Gastrocnemius medialis (tissue), 4 donors: ENCODE measurements around the gene LMTK2. TPM values are rescaled to one million over a fixed set of nuclear protein-coding genes. Genes with fewer than 3 reads are reported as not detected.

ENCODE experiments used
- ATAC-seq, 2 donors: fragments of 150-250 bp; one replicate each; pipeline ENCODE4 v1.9.1; 2016
- DNase-seq, 2 donors: peaks; one replicate each; pipeline ENCODE4 v3.0.0-alpha.2; 2019
- H3K27ac ChIP-seq, 4 donors: fragments of 200-600 bp; sonication (generic); 1 replicate in 1 of 4; 2 replicates in 3 of 4; pipeline ENCODE4 v1.5.1; 2016 to 2018; ENCODE audit warnings: mild to moderate bottlenecking in 2 of 4, moderate library complexity in 1 of 4
- H3K27me3 ChIP-seq, 3 donors: fragments of 200-600 bp; sonication (generic) in 2 of 3; 1 replicate in 1 of 3; 2 replicates in 2 of 3; pipeline versions ENCODE4 v1.5.1 to v1.6.0; 2016 to 2019; ENCODE audit warnings: mild to moderate bottlenecking in 1 of 3, moderate library complexity in 1 of 3
- H3K36me3 ChIP-seq, 2 donors: fragments of 200-600 bp; sonication (generic) in 1 of 2; one replicate each; pipeline ENCODE4 v1.5.1; 2017 to 2018
- H3K4me1 ChIP-seq, 2 donors: fragments of 200-600 bp; sonication (generic) in 1 of 2; one replicate each; pipeline ENCODE4 v1.5.1; 2016 to 2017; ENCODE audit warnings: mild to moderate bottlenecking in 2 of 2
- H3K4me3 ChIP-seq, 4 donors: fragments of 200-600 bp; sonication (generic) in 3 of 4; 1 replicate in 1 of 4; 2 replicates in 3 of 4; pipeline ENCODE4 v1.5.1; 2016 to 2019; ENCODE audit warnings: mild to moderate bottlenecking in 2 of 4
- H3K9me3 ChIP-seq, 3 donors: fragments of 200-600 bp; sonication (generic) in 2 of 3; 1 replicate in 1 of 3; 2 replicates in 2 of 3; pipeline ENCODE4 v1.5.1; 2016 to 2019
- CTCF ChIP-seq, 5 experiments: fragments of 450-650 bp in 3 of 5; fragments of 200-600 bp in 2 of 5; sonication (generic) in 2 of 5; IDR thresholded peaks in 4 of 5; conservative IDR thresholded peaks in 1 of 5; 1 replicate in 4 of 5; 2 replicates in 1 of 5; pipeline ENCODE4 v1.5.1; 2016 to 2019; ENCODE audit warnings: antibody characterized with exemption in 5 of 5, mild to moderate bottlenecking in 3 of 5, moderate library complexity in 3 of 5
- POLR2A ChIP-seq, 2 donors: fragments of 450-650 bp; IDR thresholded peaks; one replicate each; pipeline ENCODE4 v1.6.1; 2017; ENCODE audit warnings: antibody characterized with exemption in 2 of 2, mild to moderate bottlenecking in 2 of 2, moderate library complexity in 2 of 2
- in situ Hi-C, 4 donors: fragments of 200-750 bp; cut with MboI; loops; one replicate each; pipeline versions ENCODE4 v1.15.0 to v1.8.0; 2017; ENCODE audit warnings: low sequenced_read_pairs in 4 of 4
- intact Hi-C: fragments of 100-400 bp; cut with DNase I; formaldehyde crosslinking; loops from one replicate; pipeline ENCODE4 v1.15.1; 2023; ENCODE audit warnings: low total_unique reads
- total RNA-seq, 4 donors: library from RNA; depleted of rRNA; stranded (reverse); fragments of >200 nt; gene quantifications; one replicate each; pipeline versions ENCODE4 v1.1.0 to v1.2.3, GENCODE V29; 2016

LMTK2 gene
- total RNA-seq, 4 donors from 2014 or later = 10.8 to 44.2 (median 17.7) TPM

GRCh38 chr7:98085674-98086073, 21.0 kb upstream of the LMTK2 start:
- Histone ChIP-seq H3K27ac (no peak overlapping the region), H3K27me3 (no peaks in the 10 kb centered on the region), H3K9me3 (no peaks in the 10 kb centered on the region), H3K36me3 (no peaks in the 10 kb centered on the region), H3K4me3 (no peak overlapping the region), H3K4me1 (no peaks in the 10 kb centered on the region)
- in situ Hi-C loops = no loop called here
- no peak for TF ChIP-seq CTCF (IDR thresholded peaks at IDR 0.05 in 4 of 5, conservative IDR thresholded peaks at IDR 0.05 in 1 of 5)
- TF ChIP-seq POLR2A (IDR thresholded peaks at IDR 0.05) = no peak
- no peak for ATAC-seq
- intact Hi-C loops = no loop called here
- no peak for DNase-seq

GRCh38 chr7:98086281-98086718, 20.4 kb upstream of the LMTK2 start:
- ATAC-seq = no peak
- Histone ChIP-seq H3K4me1 (no peaks in the 10 kb centered on the region), H3K27ac (no peak overlapping the region), H3K36me3 (no peaks in the 10 kb centered on the region), H3K9me3 (no peaks in the 10 kb centered on the region), H3K27me3 (no peaks in the 10 kb centered on the region), H3K4me3 (no peak overlapping the region)
- in situ Hi-C loops (no loop called here), intact Hi-C loops (no loop called here)
- no peak for TF ChIP-seq CTCF (IDR thresholded peaks at IDR 0.05 in 4 of 5, conservative IDR thresholded peaks at IDR 0.05 in 1 of 5)
- TF ChIP-seq POLR2A (IDR thresholded peaks at IDR 0.05) = no peak
- no peak for DNase-seq

- TF ChIP-seq POLR2A (IDR thresholded peaks at IDR 0.05) = no peak
- no peak for TF ChIP-seq CTCF (IDR thresholded peaks at IDR 0.05 in 4 of 5, conservative IDR thresholded peaks at IDR 0.05 in 1 of 5)
- H3K27me3 ChIP-seq = no peaks in the 10 kb centered on the region
- no peak for ATAC-seq
Observed at GRCh38 chr7:98088109-98088508, 18.6 kb upstream of the LMTK2 start.

DNA sequence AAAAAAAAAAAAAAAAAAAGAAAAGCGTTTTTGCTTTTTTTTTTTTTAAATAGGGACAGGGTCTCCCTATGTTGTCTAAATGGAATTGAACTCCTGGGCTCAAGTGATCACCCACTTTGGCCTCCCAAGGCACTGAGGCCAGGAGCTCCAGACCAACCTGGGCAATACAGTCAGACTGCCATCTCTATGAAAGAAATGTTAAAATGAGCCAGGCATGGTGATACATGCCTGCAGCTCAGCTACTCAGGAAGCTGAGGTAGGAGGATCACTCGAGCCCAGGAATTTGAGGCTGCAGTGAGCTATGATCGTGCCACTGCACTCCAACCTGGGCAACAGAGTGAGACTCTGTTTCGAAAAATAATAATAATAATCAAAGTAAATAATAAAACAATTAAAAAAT, 16.5 kb upstream of the LMTK2 start:
- no peak overlapping the region for H3K4me3 ChIP-seq
- no peaks in the 10 kb centered on the region for H3K4me1 ChIP-seq
- H3K27ac ChIP-seq = no peak overlapping the region
- in situ Hi-C loops = no loop called here
- DNase-seq (no peak), ATAC-seq (no peak)
- intact Hi-C loops = no loop called here
- no peaks in the 10 kb centered on the region for H3K36me3 ChIP-seq
- TF ChIP-seq CTCF (IDR thresholded peaks at IDR 0.05 in 4 of 5, conservative IDR thresholded peaks at IDR 0.05 in 1 of 5) (no peak), POLR2A (IDR thresholded peaks at IDR 0.05) (no peak)
- H3K27me3 ChIP-seq = no peaks in the 10 kb centered on the region
- H3K9me3 ChIP-seq = peaks cover 0 to 5% (median 0%) of the 10 kb centered on the region in 3 donors

More at GRCh38 chr7:98088109-98088508, 18.6 kb upstream of the LMTK2 start:
- intact Hi-C loops = no loop called here
- H3K4me3 ChIP-seq = no peak overlapping the region
- no peaks in the 10 kb centered on the region for H3K4me1 ChIP-seq
- in situ Hi-C loops = no loop called here
- H3K36me3 ChIP-seq = no peaks in the 10 kb centered on the region
- H3K27ac ChIP-seq = no peak overlapping the region
- DNase-seq = no peak
- H3K9me3 ChIP-seq = no peaks in the 10 kb centered on the region

GRCh38 chr7:98091061-98091460, 15.6 kb upstream of the LMTK2 start:
- H3K27me3 ChIP-seq = no peaks in the 10 kb centered on the region
- TF ChIP-seq POLR2A (IDR thresholded peaks at IDR 0.05) = no peak
- H3K4me3 ChIP-seq = no peak overlapping the region
- peaks cover 0 to 5% (median 0%) of the 10 kb centered on the region in 3 donors for H3K9me3 ChIP-seq
- intact Hi-C loops (no loop called here), in situ Hi-C loops (no loop called here)
- ATAC-seq (no peak), DNase-seq (no peak)
- H3K4me1 ChIP-seq = no peaks in the 10 kb centered on the region
- no peak overlapping the region for H3K27ac ChIP-seq
- no peaks in the 10 kb centered on the region for H3K36me3 ChIP-seq
